Kidney epithelial cell (primary cell): ENCODE results near the gene CLDN16. TPM values are rescaled to one million over a fixed set of nuclear protein-coding genes. Genes with fewer than 3 reads are reported as not detected.

Experiments
- total RNA-seq: library from RNA; depleted of rRNA; stranded (reverse); fragments of >200 nt; gene quantifications from 2 replicates; pipeline ENCODE4 v1.2.3, GENCODE V29; 2015

CLDN16 gene
- total RNA-seq, 1 donor from 2014 or later: 10.9 TPM

Other genes with a start within 250 kb of the CLDN16 start
- 305 and 316 TPM in 2 replicates for gene CLDN1, start 65.7 kb upstream of the CLDN16 start, total RNA-seq
- gene TMEM207, start 61.7 kb downstream of the CLDN16 start, total RNA-seq: not detected in 2 replicates
- gene IL1RAP, start 125.9 kb downstream of the CLDN16 start, total RNA-seq: 10.8 and 13.9 TPM in 2 replicates